Ovary (tissue), 9 donors: ENCODE results near the gene EHMT1. TPM values are rescaled to one million over a fixed set of nuclear protein-coding genes. Genes with fewer than 3 reads are reported as not detected.

Source experiments
- DNase-seq, 5 donors: peaks; one replicate each; pipeline ENCODE4 v3.0.0-alpha.2; 2019 to 2020
- H3K27ac ChIP-seq, 2 donors: fragments of 200-600 bp; one replicate each; pipeline versions ENCODE4 v1.5.1 to v1.8.0; 2019 to 2022
- H3K27me3 ChIP-seq: fragments of 200-600 bp; one replicate; pipeline ENCODE4 v1.8.0; 2022
- H3K36me3 ChIP-seq: fragments of 200-600 bp; sonication (generic); one replicate; pipeline ENCODE4 v1.5.1; 2019
- H3K4me1 ChIP-seq: one replicate; pipeline ENCODE4 v1.8.1; 2013; ENCODE audit warnings: mild to moderate bottlenecking, moderate library complexity; ENCODE audit not compliant: insufficient read depth
- H3K4me3 ChIP-seq: fragments of 200-600 bp; sonication (generic); one replicate; pipeline ENCODE4 v1.5.1; 2017
- H3K9me3 ChIP-seq, 2 donors: fragments of 200-600 bp in 1 of 2; sonication (generic) in 1 of 2; one replicate each; pipeline versions ENCODE4 v1.5.1 to v1.8.1; 2013 to 2019; ENCODE audit warnings: mild to moderate bottlenecking in 1 of 2, moderate library complexity in 1 of 2
- CTCF ChIP-seq, 3 donors: fragments of 450-650 bp in 2 of 3; fragments of 200-600 bp in 1 of 3; IDR thresholded peaks; one replicate each; pipeline versions ENCODE4 v1.5.1 to v1.8.0; 2016 to 2022; ENCODE audit warnings: antibody characterized with exemption in 3 of 3, mild to moderate bottlenecking in 1 of 3
- EP300 ChIP-seq: sonication (generic); formaldehyde crosslinking; IDR thresholded peaks from one replicate; pipeline ENCODE4 v1.6.1; 2017; ENCODE audit warnings: antibody characterized with exemption
- POLR2A ChIP-seq: fragments of 450-650 bp; IDR thresholded peaks from one replicate; pipeline ENCODE4 v1.6.1; 2017; ENCODE audit warnings: antibody characterized with exemption, mild to moderate bottlenecking, moderate library complexity
- WGBS, 3 donors: extraction: QIAGEN DNeasy Blood & Tissue Kit in 1 of 3; methylation state at CpG; one replicate each; pipeline versions ENCODE4 v1.1.5 to v1.1.7; 2013 to 2017; 5-methylcytosine and 5-hydroxymethylcytosine counted together
- intact Hi-C, 4 donors: fragments of 100-400 bp; cut with DNase I; formaldehyde crosslinking; loops; one replicate each; pipeline versions ENCODE4 v1.11.0 to v1.15.1; 2022 to 2023
- polyA plus RNA-seq, 2 donors: library from polyadenylated mRNA; stranded (reverse); fragments of 200-250 nt in 1 of 2; fragments of 350-450 nt in 1 of 2; fragmentation: Illumina TruSeq in 1 of 2; extraction: RNeasy Lipid Tissue Mini Kit (QIAGEN cat#74804) in 1 of 2; gene quantifications; one replicate each; pipeline ENCODE4 v1.2.3, GENCODE V29; 2013 to 2014
- total RNA-seq, 7 donors: library from RNA; depleted of rRNA in 2 of 7; stranded (reverse); fragments of >200 nt in 2 of 7; fragmentation: NEBNext Ultra II Directional in 3 of 7; extraction: Animal tissue kit (Norgen Biotek cat#: 25700) in 3 of 7; gene quantifications; one replicate each; pipeline versions ENCODE4 v1.1.0 to v1.2.4, GENCODE V29; 2016 to 2023
- donor health status: DM: no; HTN: no; CAD: no; lungs with moderate emphysema.
- donor health status: DM: no; HTN: no; CAD: no.
- donor health status: Bipolar disorder and iron deficiency.
- donor health status: DM: yes; HTN: yes; CAD: no.
- donor health status: DM: no; HTN: no; CAD: no.
- donor health status: DM: yes; HTN: yes; CAD: no.

EHMT1 gene
- total and polyA plus RNA-seq, 9 donors, result 40.8 to 98.5 (median 77.9) TPM

GRCh38 chr9:137697193-137697592, 78.4 kb downstream of the EHMT1 start:
- DNase-seq, result no peak
- intact Hi-C loops, result no loop called here
- H3K9me3 ChIP-seq, result no peaks in the 10 kb centered on the region
- peaks cover 32% of the 10 kb centered on the region for H3K4me1 ChIP-seq
- H3K27me3 ChIP-seq, result no peaks in the 10 kb centered on the region
- no peak overlapping the region for H3K4me3 ChIP-seq
- no peak for TF ChIP-seq EP300
- TF ChIP-seq CTCF (IDR thresholded peaks at IDR 0.05), result no peak
- no peak for TF ChIP-seq POLR2A
- H3K36me3 ChIP-seq, result no peaks in the 10 kb centered on the region
- 45 to 67% (median 54%) methylated on average over 5 of the region's 5 CpGs for WGBS, 3 donors
- no peak overlapping the region for H3K27ac ChIP-seq

DNA sequence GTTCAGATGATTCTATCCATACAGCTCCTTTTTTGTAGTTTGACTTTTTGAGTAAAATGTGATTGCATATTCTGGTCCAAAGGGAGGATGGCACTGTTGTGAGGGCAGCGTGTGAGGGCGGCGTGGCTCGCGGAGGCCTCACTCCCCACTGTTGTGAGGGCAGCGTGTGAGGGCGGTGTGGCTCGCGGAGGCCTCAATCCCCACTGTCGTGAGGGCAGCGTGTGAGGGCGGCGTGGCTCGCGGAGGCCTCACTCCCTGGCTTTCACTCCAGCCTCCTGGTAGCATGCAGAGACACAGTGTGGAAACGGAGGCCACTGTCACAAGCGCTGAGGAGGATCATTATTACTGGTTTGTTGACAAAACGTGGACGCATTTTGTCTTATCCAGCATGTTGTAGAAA, 79.0 kb downstream of the EHMT1 start:
- 25 to 63% (median 31%) methylated on average over 19 of the region's 19 CpGs for WGBS, 3 donors
- H3K27ac ChIP-seq, result no peak overlapping the region
- intact Hi-C loops, result no loop called here
- H3K36me3 ChIP-seq, result no peaks in the 10 kb centered on the region
- H3K4me3 ChIP-seq, result no peak overlapping the region
- H3K27me3 ChIP-seq, result no peaks in the 10 kb centered on the region
- H3K4me1 ChIP-seq, result peaks cover 32% of the 10 kb centered on the region
- no peaks in the 10 kb centered on the region for H3K9me3 ChIP-seq
- TF ChIP-seq EP300 (no peak), POLR2A (no peak), CTCF (IDR thresholded peaks at IDR 0.05) (no peak)
- DNase-seq, result no peak

- Histone ChIP-seq H3K36me3 (no peaks in the 10 kb centered on the region), H3K27me3 (no peaks in the 10 kb centered on the region), H3K4me3 (no peak overlapping the region), H3K4me1 (peaks cover 26% of the 10 kb centered on the region), H3K27ac (no peak overlapping the region), H3K9me3 (peaks cover 0 to 2% of the 10 kb centered on the region in 2 donors)
- TF ChIP-seq CTCF (IDR thresholded peaks at IDR 0.05), result no peak
- no peak for TF ChIP-seq POLR2A
- no peak for TF ChIP-seq EP300
- no peak for DNase-seq
- 87 to 95% (median 90%) methylated on average over 4 of the region's 4 CpGs for WGBS, 3 donors
- intact Hi-C loops, result loop anchor here in 1 of 4 donors (10.0 kb wide), 1 partner anchor 76 kb away; no protein-coding TSS in a partner anchor
These were observed 82.1 kb downstream of the EHMT1 start for GRCh38 chr9:137700911-137701310.

- intact Hi-C loops, result loop anchor here in 1 of 4 donors (10.0 kb wide), 1 partner anchor 78 kb away; no protein-coding TSS in a partner anchor
- TF ChIP-seq CTCF (IDR thresholded peaks at IDR 0.05) (no peak), POLR2A (no peak), EP300 (no peak)
- 85 to 98% (median 96%) methylated on average over 6 to 7 of the region's 7 CpGs for WGBS, 3 donors
- H3K4me3 ChIP-seq, result no peak overlapping the region
- H3K27ac ChIP-seq, result no peak overlapping the region
- H3K4me1 ChIP-seq, result peaks cover 22% of the 10 kb centered on the region
- peaks cover 0 to 2% of the 10 kb centered on the region in 2 donors for H3K9me3 ChIP-seq
- H3K27me3 ChIP-seq, result no peaks in the 10 kb centered on the region
- no peak for DNase-seq
- no peaks in the 10 kb centered on the region for H3K36me3 ChIP-seq
These were observed 84.0 kb downstream of the EHMT1 start for GRCh38 chr9:137702615-137703379.
